Heart left ventricle (tissue), 13 donors: ENCODE data around the gene AHSG.

Experiments used
- CTCF ChIP-seq, 12 donors: fragments of 200-600 bp; sonication (generic) in 4 of 12; IDR thresholded peaks; one replicate each; pipeline versions ENCODE4 v1.5.0 to v1.8.0; 2018 to 2022; ENCODE audit warnings: antibody characterized with exemption in 12 of 12, mild to moderate bottlenecking in 5 of 12
- POLR2A ChIP-seq, 2 donors: fragments of 450-650 bp; IDR thresholded peaks; one replicate each; pipeline ENCODE4 v1.6.1; 2017; ENCODE audit warnings: antibody characterized with exemption in 2 of 2, mild to moderate bottlenecking in 2 of 2, moderate library complexity in 2 of 2
- donor health status: ischemic (EF 13 %, LVEDD 7.1; RV severe dilation, severe dysfunction).
- donor health status: DM: no; HTN: yes; CAD: no.
- donor health status: DM: no; HTN: no; CAD: no.
- donor health status: ischemic (EF 25% LVEDD 6.9; RV normal size, moderate dysfunction).
- donor health status: ischemic (EF 25% LVEDD 5.7; RV mildly dilated, moderate dysfunction).
- donor health status: ischemic (EF 35%, LVEDD 5.7; RV mildly dilated, moderate dysfunction).
- donor health status: nonischemic (EF 11% LVEDD 7.7; RV severe dilation, severe dysfunction).
- donor health status: DM: yes; HTN: yes; CAD: no.
- donor health status: PGD.
- donor health status: ischemic (EF 29% LVEDD 5.4; RV normal size, mild dysfunction).
- donor health status: nonischemic (EF 23%, LVEDD 6.1; RV moderate dilation, normal function).

- TF ChIP-seq POLR2A (IDR thresholded peaks at IDR 0.05) (no peak), CTCF (IDR thresholded peaks at IDR 0.05) (no peak)
Measured at GRCh38 chr3:186570941-186571643, 41.8 kb upstream of the AHSG start.
